Smooth muscle cell (in vitro differentiated cells): Measurements from ENCODE around the gene APBB2. TPM values are rescaled to one million over a fixed set of nuclear protein-coding genes. Genes with fewer than 3 reads are reported as not detected.

Source experiments
- DNase-seq: peaks from one replicate; lab custom pipeline; 2025; ENCODE audit not compliant: unreplicated experiment; lab: John Stamatoyannopoulos, UW
- H2AFZ ChIP-seq: fragments of 200-600 bp; sonication (generic); 2 replicates; pipeline ENCODE4 v1.6.0; 2016; ENCODE audit warnings: antibody characterized with exemption, low read depth, mild to moderate bottlenecking
- H3F3A ChIP-seq: fragments of 200-600 bp; sonication (generic); 2 replicates; pipeline ENCODE4 v1.6.0; 2017; ENCODE audit warnings: antibody characterized with exemption, low read depth
- H3K27ac ChIP-seq: fragments of 200-600 bp; sonication (generic); 2 replicates; pipeline ENCODE4 v1.5.1; 2016; ENCODE audit warnings: low read depth, mild to moderate bottlenecking
- H3K27me3 ChIP-seq: fragments of 200-600 bp; sonication (generic); 2 replicates; pipeline ENCODE4 v1.6.1; 2016; ENCODE audit warnings: low read depth, mild to moderate bottlenecking
- H3K36me3 ChIP-seq: fragments of 200-600 bp; sonication (generic); 2 replicates; pipeline ENCODE4 v1.5.1; 2016; ENCODE audit warnings: low read depth
- H3K4me1 ChIP-seq: fragments of 200-600 bp; sonication (generic); 2 replicates; pipeline ENCODE4 v1.5.1; 2016; ENCODE audit warnings: low read depth
- H3K4me2 ChIP-seq: fragments of 200-600 bp; sonication (generic); 2 replicates; pipeline ENCODE4 v1.6.0; 2016; ENCODE audit warnings: mild to moderate bottlenecking
- H3K4me3 ChIP-seq: fragments of 200-600 bp; sonication (generic); 2 replicates; pipeline ENCODE4 v1.5.1; 2016; ENCODE audit warnings: mild to moderate bottlenecking
- H3K79me2 ChIP-seq: fragments of 200-600 bp; sonication (generic); 2 replicates; pipeline ENCODE4 v1.6.0; 2016; ENCODE audit warnings: low read depth, mild to moderate bottlenecking
- H3K9ac ChIP-seq: fragments of 200-600 bp; sonication (generic); 2 replicates; pipeline ENCODE4 v1.6.0; 2016; ENCODE audit warnings: low read depth
- H3K9me3 ChIP-seq: fragments of 200-600 bp; sonication (generic); replicated peaks from 2 replicates; pipeline ENCODE4 v1.5.1; 2016; ENCODE audit warnings: low read depth
- H4K20me1 ChIP-seq: fragments of 200-600 bp; sonication (generic); 2 replicates; pipeline ENCODE4 v1.6.0; 2016; ENCODE audit warnings: low read depth
- WGBS: methylation state at CpG from one replicate; pipeline ENCODE4 v1.1.7; 2016; ENCODE audit warnings: low lambda C conversion rate; 5-methylcytosine and 5-hydroxymethylcytosine counted together
- polyA plus RNA-seq: library from polyadenylated mRNA; unstranded; fragments of >200 nt; fragmentation: Nextera tagmentation; extraction: Ambion mirVana; gene quantifications from 2 replicates; pipeline ENCODE4 v1.2.1, GENCODE V29; 2016
- total RNA-seq: library from RNA; depleted of rRNA; stranded (reverse); fragments of >200 nt; gene quantifications from 2 replicates; pipeline ENCODE4 v1.2.3, GENCODE V29; 2014
- TF ChIP-seq, protein P1 (sequence below): fragments of 200-600 bp; sonication (generic); IDR thresholded peaks from 2 replicates; pipeline ENCODE4 v1.5.1; 2017; ENCODE audit warnings: borderline replicate concordance, mild to moderate bottlenecking, antibody characterized with exemption; ENCODE audit not compliant: insufficient read depth, poor library complexity, severe bottlenecking

Gene APBB2
- total and polyA plus RNA-seq, 2 experiments from 2014 or later = 22.1 to 60.9 TPM

DNA sequence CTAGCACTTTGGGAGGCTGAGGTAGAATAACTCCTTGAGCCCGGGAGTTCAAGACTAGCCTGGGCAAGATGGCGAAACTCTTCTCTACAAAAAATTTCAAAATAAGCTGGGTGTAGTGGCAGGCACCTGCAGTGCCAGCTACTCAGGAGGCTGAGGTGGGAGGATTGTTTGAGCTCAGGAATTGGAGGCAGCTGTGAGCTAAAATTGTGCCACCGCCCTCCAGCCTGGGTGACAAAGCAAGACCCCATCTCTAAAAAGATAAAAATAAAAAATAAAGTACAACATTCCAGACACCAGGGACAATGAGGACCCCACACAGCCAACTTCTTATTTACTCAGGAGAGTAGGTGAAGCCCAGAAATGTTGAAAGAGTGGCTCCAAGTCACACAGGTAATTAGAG lies 53.0 kb downstream of the APBB2 start:
- Histone ChIP-seq H3K79me2 (peaks cover 76% of the 10 kb centered on the region), H3F3A (peaks cover 24% of the 10 kb centered on the region), H3K4me1 (no peaks in the 10 kb centered on the region), H2AFZ (no peak overlapping the region), H3K27ac (peak overlapping the region; percentile 99), H3K4me2 (peak overlapping the region; percentile 34), H3K9ac (no peak overlapping the region), H3K27me3 (no peaks in the 10 kb centered on the region), H3K9me3 (no peaks in the 10 kb centered on the region), H4K20me1 (peaks cover 15% of the 10 kb centered on the region), H3K4me3 (no peak overlapping the region), H3K36me3 (no peaks in the 10 kb centered on the region)
- TF ChIP-seq, protein P1, sequence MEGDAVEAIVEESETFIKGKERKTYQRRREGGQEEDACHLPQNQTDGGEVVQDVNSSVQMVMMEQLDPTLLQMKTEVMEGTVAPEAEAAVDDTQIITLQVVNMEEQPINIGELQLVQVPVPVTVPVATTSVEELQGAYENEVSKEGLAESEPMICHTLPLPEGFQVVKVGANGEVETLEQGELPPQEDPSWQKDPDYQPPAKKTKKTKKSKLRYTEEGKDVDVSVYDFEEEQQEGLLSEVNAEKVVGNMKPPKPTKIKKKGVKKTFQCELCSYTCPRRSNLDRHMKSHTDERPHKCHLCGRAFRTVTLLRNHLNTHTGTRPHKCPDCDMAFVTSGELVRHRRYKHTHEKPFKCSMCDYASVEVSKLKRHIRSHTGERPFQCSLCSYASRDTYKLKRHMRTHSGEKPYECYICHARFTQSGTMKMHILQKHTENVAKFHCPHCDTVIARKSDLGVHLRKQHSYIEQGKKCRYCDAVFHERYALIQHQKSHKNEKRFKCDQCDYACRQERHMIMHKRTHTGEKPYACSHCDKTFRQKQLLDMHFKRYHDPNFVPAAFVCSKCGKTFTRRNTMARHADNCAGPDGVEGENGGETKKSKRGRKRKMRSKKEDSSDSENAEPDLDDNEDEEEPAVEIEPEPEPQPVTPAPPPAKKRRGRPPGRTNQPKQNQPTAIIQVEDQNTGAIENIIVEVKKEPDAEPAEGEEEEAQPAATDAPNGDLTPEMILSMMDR = no peak
- 100% methylated on average over 3 of the region's 3 CpGs for WGBS
- DNase-seq = no peak

- H3K4me1 ChIP-seq = peaks cover 1% of the 10 kb centered on the region
- peak overlapping the region; percentile 34 for H3K4me2 ChIP-seq
- no peak for DNase-seq
- TF ChIP-seq, protein P1 = no peak
- H3K9me3 ChIP-seq = no peaks in the 10 kb centered on the region
- H2AFZ ChIP-seq = no peak overlapping the region
- H3F3A ChIP-seq = peaks cover 29% of the 10 kb centered on the region
- no peaks in the 10 kb centered on the region for H3K36me3 ChIP-seq
- 15% methylated on average over 4 of the region's 4 CpGs for WGBS
- H3K9ac ChIP-seq = peak overlapping the region; percentile 36
- H3K27ac ChIP-seq = peak overlapping the region; percentile 99
- peaks cover 15% of the 10 kb centered on the region for H4K20me1 ChIP-seq
- H3K27me3 ChIP-seq = no peaks in the 10 kb centered on the region
- peaks cover 73% of the 10 kb centered on the region for H3K79me2 ChIP-seq
- no peak overlapping the region for H3K4me3 ChIP-seq
Measured at GRCh38 chr4:41160856-41161255, 53.5 kb downstream of the APBB2 start.

- H4K20me1 ChIP-seq = peaks cover 13% of the 10 kb centered on the region
- no peak overlapping the region for H2AFZ ChIP-seq
- no peaks in the 10 kb centered on the region for H3K36me3 ChIP-seq
- no peak for DNase-seq
- H3K4me3 ChIP-seq = no peak overlapping the region
- H3F3A ChIP-seq = peaks cover 32% of the 10 kb centered on the region
- H3K4me1 ChIP-seq = peaks cover 4% of the 10 kb centered on the region
- no peaks in the 10 kb centered on the region for H3K9me3 ChIP-seq
- H3K4me2 ChIP-seq = peak overlapping the region; percentile 34
- peaks cover 69% of the 10 kb centered on the region for H3K79me2 ChIP-seq
- peak overlapping the region; percentile 99 for H3K27ac ChIP-seq
- H3K9ac ChIP-seq = peak overlapping the region; percentile 40
- no peaks in the 10 kb centered on the region for H3K27me3 ChIP-seq
- TF ChIP-seq, protein P1 = no peak
- WGBS = 13% methylated on average over 10 of the region's 10 CpGs
Measured at GRCh38 chr4:41160012-41160789, 54.1 kb downstream of the APBB2 start.

- Histone ChIP-seq H3K9me3 (no peaks in the 10 kb centered on the region), H3K4me1 (peaks cover 16% of the 10 kb centered on the region), H3K36me3 (no peaks in the 10 kb centered on the region), H3K4me3 (no peak overlapping the region), H3F3A (peaks cover 41% of the 10 kb centered on the region), H3K27ac (peak overlapping the region; percentile 99), H3K27me3 (no peaks in the 10 kb centered on the region), H2AFZ (no peak overlapping the region), H3K4me2 (no peak overlapping the region), H3K79me2 (peaks cover 59% of the 10 kb centered on the region), H4K20me1 (peaks cover 10% of the 10 kb centered on the region), H3K9ac (no peak overlapping the region)
- TF ChIP-seq, protein P1 = no peak
- DNase-seq = no peak
- 99% methylated on average over 5 of the region's 5 CpGs for WGBS
Measured at GRCh38 chr4:41158756-41159155, 55.6 kb downstream of the APBB2 start.
